ENCODE results near the gene PIKFYVE. TPM values are rescaled to one million over a fixed set of nuclear protein-coding genes. Genes with fewer than 3 reads are reported as not detected.
A peak's percentile ranks its signal among the peaks of the same experiment; 100 is the strongest.

The PIKFYVE gene
- total and polyA plus RNA-seq, 2 of the 8 experiments (the other 6 are each of a cell fraction or from before 2014, with no cell fraction given): 8.8 to 33.5 TPM

DNA sequence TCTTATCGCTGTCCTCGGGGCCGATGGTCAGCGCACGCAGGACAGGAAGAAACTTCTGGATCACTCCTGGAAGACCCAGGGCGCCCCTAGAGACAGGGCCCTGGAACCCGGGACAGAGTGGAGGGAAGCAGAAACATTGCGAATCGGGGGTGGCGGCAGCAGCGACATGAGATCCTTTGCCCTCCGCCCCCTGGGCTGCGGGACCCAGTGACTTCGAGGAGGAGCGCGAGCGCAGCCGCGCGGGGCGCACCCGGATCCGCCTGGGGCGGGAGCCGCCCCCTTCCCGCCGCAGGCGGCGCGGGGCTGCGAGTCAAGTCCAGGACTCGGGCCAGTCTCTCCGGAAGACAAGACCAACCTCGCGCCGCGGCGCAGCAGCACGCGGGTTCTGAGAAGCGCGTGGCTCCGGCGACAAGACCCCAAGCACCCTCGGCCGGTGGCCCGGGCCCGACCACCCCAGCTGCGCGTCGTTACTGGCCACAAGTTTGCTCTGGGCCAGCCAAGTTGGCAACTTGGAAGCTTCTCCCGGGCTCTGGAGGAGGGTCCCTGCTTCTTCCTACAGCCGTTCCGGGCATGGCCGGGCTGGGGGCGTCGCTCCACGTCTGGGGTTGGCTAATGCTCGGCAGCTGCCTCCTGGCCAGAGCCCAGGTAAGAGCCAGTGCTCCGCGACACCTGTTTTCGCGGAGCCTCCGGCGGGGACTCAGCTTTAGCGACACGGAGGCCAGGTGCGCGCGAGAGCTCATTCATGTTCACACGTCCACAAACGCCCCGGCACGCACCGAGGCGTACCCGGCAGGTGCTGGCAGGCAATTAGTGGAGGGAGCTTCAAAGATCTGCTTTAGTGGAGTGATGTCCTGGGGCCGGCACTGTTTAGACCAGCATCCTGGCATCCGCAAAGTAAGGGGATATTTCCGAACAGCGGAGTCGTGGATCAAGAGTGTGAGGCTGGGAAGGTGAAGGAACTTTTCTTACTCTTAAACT, 140.7 kb downstream of the PIKFYVE start, which contains the start of gene PTH2R (continued):
- TF ChIP-seq PHF8 (conservative IDR thresholded peaks at IDR 0.05; ENCODE audit: low read depth, low read length) (no peak), CREB1 (IDR thresholded peaks at IDR 0.05) (no peak), TCF12 (IDR thresholded peaks at IDR 0.05; ENCODE audit: low read depth, low read length) (0 out of 2 replicates have a peak, but pooled peaks have one; percentile 14), SP2 (IDR thresholded peaks at IDR 0.05; ENCODE audit: low read length) (no peak), ZNF274 (IDR thresholded peaks at IDR 0.05; ENCODE audit: borderline replicate concordance, extremely low read depth, low read length) (no peak), TAF1 (IDR thresholded peaks at IDR 0.05; ENCODE audit: low read depth, low read length) (no peak), NRF1 (IDR thresholded peaks at IDR 0.05; ENCODE audit: low read depth, low read length) (no peak), CBX8 (IDR thresholded peaks at IDR 0.05; ENCODE audit: borderline replicate concordance, low read depth, low read length) (no peak), FOSL1 (IDR thresholded peaks at IDR 0.05; ENCODE audit: insufficient read depth, low read depth, low read length) (no peak), SIRT6 (IDR thresholded peaks at IDR 0.05; ENCODE audit: low read length) (no peak), BACH1 (IDR thresholded peaks at IDR 0.05; ENCODE audit: low read length) (no peak), RBBP5 (IDR thresholded peaks at IDR 0.05; ENCODE audit: borderline replicate concordance, low read depth, low read length) (peak; percentile 68), KDM5A (IDR thresholded peaks at IDR 0.05; ENCODE audit: low read length) (no peak), POLR2A (IDR thresholded peaks at IDR 0.05; ENCODE audit: control extremely low read depth in 1 of 2, low read depth in 2 of 2, low read length in 2 of 2) (no peak), GTF2F1 (IDR thresholded peaks at IDR 0.05; ENCODE audit: borderline replicate concordance, low read depth, low read length) (no peak), CHD2 (IDR thresholded peaks at IDR 0.05; ENCODE audit: low read length) (no peak; the same call in 1 of the 2 replicates), SAP30 (IDR thresholded peaks at IDR 0.05; ENCODE audit: insufficient read depth, insufficient replicate concordance, low read length) (no peak), SP4 (IDR thresholded peaks at IDR 0.05; ENCODE audit: low read length) (no peak), NANOG (IDR thresholded peaks at IDR 0.05; ENCODE audit: insufficient read depth, low read depth, low read length, poor library complexity, severe bottlenecking) (no peak), POLR2AphosphoS5 (IDR thresholded peaks at IDR 0.05; ENCODE audit: low read depth, low read length) (no peak), SIN3A (conservative IDR thresholded peaks at IDR 0.05 in 1 of 2, IDR thresholded peaks at IDR 0.05 in 1 of 2; ENCODE audit: low read depth in 1 of 2, low read length in 2 of 2) (no peak)
- TF ChIP-seq, protein P1, sequence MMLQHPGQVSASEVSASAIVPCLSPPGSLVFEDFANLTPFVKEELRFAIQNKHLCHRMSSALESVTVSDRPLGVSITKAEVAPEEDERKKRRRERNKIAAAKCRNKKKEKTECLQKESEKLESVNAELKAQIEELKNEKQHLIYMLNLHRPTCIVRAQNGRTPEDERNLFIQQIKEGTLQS (IDR thresholded peaks at IDR 0.05; ENCODE audit: insufficient read depth, low read depth, low read length): no peak
- TF ChIP-seq, protein P2, sequence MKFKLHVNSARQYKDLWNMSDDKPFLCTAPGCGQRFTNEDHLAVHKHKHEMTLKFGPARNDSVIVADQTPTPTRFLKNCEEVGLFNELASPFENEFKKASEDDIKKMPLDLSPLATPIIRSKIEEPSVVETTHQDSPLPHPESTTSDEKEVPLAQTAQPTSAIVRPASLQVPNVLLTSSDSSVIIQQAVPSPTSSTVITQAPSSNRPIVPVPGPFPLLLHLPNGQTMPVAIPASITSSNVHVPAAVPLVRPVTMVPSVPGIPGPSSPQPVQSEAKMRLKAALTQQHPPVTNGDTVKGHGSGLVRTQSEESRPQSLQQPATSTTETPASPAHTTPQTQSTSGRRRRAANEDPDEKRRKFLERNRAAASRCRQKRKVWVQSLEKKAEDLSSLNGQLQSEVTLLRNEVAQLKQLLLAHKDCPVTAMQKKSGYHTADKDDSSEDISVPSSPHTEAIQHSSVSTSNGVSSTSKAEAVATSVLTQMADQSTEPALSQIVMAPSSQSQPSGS (IDR thresholded peaks at IDR 0.05; ENCODE audit: low read length): no peak
